ENCODE results near the gene ZAP70.

ZAP70 gene

DNA sequence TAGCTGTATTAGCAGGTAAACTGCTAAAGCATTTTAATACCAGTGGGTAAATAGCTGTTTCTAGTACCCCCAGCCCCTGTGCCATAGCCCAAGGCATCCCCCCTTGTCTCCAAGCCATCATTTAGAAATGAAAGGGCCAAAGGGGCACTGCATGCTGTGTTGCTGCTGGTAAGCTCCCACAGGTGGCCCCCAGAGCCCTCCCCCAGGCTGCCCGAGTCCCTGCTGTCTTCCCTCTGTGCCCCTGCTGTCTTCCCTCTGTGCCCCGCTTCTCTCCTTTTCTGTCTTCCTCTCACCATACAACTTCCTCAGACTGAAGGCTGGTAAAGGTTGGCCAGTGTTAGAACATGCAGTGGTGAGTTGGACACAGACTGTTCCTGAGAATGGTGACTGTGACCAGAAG lies 42.1 kb downstream of the ZAP70 start:
- DNase-seq, result no peak

DNA sequence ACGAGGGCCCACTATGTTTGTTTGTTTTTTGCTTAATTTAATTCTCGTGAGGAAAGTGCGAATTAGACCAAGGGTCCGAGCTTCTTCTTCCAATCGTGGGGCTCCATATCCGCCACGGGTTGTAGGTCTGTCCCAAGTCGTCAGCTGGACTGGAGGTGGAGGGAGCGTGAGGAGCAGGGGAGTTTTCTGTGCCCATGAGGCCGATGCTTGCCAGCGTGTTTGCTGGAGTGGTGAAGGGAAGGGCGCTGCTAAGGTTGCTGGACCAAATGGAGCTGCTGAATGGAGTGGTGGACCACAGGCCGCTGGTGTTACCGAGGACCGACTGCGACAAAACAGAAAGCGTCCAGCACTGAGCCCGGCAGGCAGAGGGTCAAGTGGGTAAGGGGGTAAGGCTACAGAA lies 43.7 kb downstream of the ZAP70 start:
- DNase-seq, result no peak

DNA sequence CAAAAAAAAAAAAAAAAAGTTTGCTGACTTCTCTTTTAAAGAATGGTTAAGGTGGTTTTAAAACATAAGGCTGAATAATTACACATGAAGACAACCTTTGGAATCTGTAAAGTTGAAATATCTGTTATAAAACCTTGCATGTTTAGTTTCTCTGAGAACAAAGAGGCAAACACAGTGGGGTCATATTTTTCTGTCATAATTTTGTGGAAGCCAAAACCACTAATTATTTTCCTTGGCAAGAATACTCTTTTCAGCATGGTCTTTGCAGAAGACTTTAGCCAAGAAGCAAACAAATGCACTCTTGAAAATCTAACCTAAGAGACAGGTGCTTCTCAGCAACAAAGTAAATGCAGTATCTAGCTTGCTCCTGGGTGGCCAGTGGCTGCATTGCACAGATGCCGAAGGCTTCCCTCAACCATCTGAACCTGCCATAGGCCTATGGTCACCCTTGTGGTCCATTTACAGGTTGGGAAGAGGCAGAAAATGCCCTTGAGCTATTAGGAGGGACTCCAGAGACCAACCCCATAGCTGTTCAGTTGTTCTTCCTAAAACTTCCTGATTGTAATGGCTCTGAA lies 44.8 kb downstream of the ZAP70 start:
- DNase-seq, result no peak

DNA sequence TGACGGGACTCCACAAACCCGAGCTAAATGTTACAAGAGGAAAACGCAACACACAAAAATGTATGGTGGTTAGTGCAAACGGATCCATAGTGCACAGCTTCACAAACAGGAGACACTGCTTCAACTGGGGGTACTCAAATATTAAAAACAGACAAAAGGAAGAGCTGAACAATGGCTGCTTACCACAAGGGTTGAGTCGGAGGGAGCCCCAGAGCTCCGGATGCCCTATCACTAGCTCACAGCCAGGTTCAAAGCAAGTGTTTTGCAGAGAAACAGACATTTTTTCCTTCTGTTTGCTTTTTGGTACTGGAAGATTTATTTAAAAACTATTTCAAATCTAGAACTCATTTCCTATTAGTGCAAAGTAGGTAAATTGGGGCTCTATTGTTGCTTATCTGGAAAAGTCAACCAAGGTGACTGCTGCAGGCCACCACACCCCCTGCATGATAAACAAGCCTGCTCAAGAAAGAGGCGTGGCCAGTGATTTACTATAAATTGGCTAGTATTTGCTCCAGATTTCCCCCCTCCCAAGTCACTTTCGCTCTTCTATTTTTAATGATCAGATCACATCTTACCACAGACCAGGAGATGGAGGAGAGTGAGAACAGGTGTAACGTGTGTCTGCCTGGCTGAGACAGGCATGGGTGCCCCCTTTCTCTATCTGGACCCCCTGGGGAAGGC lies 46.5 kb downstream of the ZAP70 start:
- no peak for DNase-seq

DNA sequence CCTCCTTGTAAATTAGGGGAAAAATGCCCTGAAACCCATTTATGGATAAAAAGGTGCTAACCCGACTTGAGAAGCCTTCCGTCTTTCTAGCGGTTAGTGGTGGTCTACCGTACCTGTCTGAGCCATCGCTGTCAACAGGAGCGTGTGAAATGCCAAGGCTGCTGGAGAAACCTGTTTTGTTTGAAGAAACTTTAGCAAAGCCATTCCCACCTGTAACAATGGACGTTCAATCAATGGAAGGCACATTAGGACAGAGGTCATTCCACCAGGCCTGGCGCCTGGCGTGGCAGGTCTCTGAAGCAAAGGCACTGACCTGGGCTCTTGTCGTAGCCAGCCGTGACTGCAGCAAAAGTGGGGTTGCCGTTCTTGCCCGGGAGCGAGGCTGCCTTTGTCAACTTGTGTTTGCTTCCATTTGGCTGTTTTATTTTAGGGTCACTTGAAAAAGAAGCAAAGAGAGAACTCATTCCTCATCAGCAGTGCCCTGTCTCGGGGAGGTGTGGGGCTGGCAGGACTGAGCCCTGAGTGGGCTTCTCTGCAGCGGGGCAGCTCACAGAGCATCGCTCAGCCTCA lies 47.2 kb downstream of the ZAP70 start:
- no peak for DNase-seq

DNA sequence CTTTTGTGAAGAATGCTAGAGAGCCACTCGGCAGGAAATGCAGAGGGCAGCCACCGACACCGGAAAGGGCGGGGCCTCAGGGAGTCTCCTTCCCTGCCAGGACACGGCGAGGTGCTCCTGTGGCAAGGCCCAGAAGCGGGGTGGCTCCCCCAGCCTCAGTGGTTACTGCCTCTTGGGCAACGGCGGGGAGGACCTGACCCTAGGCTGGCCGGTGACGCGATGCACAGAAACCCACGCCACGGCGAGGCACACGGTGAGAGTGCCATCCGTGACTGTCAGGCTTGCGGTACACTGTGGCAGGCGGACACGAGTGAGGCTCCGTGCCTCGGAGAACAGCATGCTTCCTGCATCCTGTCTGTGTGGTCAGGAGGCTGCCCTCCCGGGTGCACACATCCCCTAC lies 47.8 kb downstream of the ZAP70 start:
- DNase-seq, result no peak

DNA sequence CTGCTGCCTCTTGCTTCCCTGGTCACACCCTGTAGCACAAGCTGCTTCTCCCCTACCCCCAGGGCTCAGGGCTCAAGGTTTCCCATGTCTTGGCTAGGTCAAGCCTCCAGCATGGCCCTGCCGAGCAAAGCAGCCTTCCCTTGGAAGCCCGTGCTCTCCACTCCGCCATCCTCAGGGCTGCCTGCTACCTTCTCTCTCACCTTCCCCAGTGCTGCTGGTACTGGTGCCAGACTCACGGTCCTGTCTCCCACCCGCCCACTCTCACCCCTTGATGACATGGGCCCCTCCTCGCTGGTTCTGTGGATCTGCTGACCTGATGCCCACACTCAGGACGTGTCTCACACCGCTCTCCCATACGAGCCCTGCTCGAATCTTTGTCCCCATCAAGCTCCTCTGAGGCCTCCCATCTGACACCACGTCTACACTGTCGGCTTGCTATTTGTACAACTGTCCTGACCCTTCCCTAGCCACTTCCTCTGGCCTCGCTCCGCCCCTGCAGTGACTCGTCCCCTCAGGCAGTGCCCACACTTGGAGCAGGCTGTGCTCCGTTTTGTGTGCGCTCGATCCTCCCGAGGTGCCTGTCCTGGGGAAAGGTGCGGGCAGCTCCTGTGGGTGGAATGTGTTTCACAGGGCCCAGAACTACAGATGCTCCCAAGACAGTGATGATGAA lies 49.9 kb downstream of the ZAP70 start:
- DNase-seq, result no peak

DNA sequence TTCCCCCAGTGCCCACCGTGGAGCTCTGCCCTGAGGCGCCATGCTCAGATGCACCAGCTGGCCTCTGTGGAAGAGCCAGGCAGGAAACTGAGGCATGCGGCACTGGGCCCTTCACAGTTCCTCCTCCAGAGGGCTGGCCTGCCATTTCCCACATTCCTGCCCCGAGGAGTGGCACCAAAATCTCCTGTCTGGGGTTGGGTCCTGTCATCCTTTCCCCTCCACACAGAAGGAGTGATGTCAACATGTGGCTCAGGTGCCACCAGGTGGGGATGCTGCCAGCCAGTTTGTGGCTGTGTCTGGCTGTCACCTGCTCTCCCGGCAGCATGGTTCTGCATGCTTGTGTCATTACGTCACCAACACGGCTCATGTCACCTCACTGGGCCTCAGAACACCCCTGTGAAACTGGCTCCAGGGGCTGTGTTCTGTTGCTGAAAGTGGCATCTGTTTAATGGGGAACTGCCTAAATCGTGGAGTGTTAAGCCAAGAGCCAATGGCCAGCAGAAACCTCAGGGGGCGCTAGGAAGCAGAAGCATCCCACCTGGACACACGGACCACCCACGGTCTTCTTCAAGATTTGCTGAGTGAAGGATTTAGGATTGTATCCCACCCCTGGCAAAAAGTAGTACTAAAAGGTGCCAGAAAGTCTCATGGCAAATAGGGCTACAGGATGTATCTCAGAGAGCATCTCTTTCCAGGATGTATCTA lies 51.3 kb downstream of the ZAP70 start:
- no peak for DNase-seq

DNA sequence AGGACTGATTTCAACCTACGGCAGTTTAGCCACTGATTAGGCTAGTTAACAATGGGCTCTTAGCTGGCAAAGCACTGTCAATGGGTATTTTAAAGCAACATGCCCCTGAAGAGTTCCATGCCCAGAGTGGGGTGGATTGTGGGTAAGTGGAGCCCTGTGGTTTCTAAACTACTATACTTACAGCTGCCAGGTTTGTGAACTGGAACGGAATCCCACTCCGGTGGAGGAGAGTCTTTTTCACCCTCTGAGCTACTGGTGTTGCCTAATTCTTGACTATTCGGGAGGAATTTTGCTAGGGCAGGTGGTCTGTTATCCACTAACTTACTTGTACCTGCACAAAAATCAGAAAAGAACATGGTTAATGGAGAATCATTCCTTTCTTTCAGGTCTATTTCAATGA lies 52.6 kb downstream of the ZAP70 start:
- no peak for DNase-seq

DNA sequence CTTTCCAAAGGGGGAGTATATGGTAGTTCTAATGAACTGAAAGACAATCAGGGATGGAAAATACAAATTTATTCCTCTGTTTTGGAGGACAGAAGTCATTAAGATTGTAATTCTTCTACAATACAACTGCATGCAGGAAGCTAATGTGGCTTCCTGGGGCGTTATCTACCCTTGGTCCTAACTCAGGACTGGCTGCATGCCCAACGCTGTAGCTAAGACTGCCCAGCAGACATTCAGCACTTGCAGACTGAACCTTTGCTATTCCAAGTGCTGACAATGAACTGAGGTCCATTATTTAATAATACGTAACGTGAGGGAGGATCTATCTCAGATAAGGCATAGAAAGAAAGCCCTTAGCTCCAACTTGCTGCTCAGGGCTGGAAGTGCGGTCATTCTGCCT lies 53.2 kb downstream of the ZAP70 start:
- DNase-seq, result no peak

DNA sequence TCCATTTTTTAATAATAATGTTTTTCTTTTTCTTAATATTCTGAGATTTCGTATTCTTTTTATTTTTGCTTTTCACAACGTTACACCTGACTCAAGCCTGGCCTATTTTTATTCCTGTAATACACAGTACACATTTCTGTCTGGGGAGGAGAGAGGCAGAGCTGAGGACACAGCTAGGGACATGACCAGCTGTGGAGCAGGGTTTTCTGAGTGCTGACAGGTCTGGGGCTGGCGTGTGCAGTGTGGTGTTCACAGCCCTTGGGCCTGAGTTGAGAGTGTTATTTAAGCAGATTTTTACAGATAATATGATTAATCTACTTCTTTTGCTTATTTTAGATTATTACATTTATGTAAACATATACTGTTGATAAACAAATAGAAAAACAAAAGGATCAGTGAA lies 55.9 kb downstream of the ZAP70 start:
- no peak for DNase-seq

DNA sequence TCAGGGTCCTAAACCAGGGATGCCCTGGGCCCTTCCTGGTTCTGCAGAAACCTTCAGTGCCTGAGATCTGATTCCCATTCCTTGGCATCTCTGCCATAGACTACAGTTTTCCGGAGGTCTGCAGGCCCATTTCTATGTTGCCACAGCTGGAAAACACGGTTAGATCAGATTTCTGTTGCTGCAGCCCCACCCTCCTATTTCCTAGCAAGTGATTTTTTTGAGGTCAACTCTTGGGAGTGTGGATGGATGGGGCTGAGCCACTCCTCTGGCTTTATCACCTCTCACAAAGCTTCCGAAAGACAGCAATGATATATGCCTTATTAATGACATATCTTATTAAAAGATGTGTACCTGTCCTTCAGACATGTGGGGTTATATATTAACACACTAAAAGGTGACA lies 56.3 kb downstream of the ZAP70 start:
- no peak for DNase-seq

DNA sequence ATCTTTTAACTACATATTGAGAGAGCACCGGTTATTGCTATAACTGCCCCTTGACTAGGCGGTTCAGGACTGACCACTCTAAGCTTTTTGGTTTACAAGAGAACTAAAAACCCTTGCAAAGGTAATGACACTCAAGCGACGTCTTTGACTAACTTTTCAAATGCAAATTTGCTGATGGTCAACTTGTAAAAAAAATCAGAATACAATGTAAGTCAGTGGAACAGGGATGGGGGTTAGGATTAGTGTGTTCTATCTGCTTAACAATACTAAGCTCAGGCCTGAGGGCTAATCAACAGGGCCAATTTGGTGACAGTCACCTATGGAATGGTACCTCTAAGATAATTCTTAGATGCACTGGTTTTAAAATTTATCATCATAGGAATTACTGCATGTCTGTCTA lies 57.1 kb downstream of the ZAP70 start:
- DNase-seq, result no peak

DNA sequence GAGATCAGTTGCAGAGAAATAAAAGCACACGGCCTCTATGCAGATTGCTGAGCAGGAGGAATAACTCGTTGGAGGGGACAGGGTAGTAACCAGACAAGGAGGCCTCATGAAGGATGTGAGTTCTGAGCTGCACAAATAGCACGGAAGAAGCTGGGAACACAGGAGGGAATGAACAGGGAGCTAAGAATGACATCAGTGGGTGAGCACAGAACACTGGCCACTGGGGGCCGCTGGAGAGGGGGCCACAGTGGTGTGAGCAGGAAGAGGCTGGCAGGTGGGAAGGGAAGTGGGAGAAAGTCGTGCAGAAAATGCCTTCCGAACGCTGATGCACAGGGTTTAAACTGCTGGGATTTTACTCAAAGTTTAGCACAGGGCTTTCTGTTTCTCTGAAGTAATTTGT lies 61.0 kb downstream of the ZAP70 start:
- DNase-seq, result peak; percentile 3

DNA sequence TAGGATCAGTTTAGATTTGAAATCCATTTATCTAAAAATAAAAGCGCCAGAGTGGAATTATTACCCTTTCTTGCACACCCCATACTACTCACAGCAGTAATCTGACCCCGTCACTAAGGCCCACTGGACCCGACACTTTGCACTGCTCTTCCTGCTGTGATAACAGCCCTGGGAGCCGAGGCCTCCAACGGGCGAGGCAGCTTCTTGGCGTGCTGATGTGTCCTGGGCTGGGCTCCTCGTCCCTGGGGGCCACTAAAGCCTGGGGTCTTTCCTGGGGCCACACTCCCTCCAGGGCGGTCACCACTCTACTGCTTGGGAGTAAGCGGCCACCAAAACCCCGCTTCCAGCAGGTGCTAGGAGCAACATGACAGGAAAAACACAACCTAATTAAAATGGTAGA lies 61.7 kb downstream of the ZAP70 start:
- no peak for DNase-seq

DNA sequence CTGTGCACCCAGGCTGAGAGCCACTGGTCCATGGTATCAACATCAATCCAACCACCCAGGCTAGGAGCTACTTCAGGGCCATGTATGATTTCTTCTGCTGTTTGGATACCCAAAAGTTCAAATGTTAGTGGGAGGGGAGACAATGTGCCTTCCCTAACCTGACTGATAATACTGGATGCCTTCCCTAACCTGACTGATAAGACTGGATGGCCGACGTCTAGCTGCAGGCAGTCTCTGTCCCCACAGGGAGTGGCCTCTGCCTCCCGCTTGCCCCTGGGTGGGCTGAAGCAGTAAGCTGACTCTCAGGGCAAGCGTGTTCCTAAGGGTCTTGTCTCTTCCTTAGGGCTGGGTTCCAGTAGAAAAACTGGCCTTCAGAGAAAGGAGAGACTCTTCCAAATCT lies 65.8 kb downstream of the ZAP70 start:
- no peak for DNase-seq

DNA sequence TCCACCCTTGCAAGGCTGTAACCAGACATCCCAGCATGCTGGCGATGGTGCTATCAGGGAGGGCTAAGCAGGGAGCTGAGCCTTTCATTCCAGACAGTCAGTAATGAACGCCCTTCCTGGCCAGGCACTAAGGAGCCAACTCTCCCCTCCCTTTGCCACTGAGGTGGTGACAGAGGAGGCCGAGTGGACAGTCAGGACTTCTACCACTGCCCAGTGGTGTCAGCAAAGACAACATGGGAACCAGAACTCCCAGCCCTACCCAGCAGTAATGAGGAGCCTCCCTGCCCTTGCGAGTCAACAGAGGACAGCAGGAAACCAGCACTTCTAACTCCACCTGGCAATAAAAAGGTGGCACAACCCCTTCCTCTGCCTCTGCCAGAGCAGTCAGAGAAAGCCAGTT lies 68.6 kb downstream of the ZAP70 start:
- no peak for DNase-seq

DNA sequence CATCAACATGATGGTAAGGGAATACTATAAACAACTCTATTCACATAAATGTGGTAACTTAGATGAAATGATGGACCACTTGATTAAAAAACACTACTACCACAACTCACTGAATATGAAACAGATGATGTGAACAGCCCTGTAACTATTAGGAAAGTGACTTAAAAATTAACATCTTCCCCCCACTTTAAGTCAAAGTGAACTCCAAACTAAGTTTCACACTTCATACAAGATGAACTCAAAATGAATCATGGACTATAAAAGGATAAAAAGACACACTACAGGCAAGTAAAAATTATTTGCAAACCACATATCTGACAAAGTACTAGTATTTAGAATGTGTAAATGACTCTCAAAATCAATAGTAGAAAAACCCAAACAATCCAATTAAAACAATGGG lies 71.6 kb downstream of the ZAP70 start:
- no peak for DNase-seq

DNA sequence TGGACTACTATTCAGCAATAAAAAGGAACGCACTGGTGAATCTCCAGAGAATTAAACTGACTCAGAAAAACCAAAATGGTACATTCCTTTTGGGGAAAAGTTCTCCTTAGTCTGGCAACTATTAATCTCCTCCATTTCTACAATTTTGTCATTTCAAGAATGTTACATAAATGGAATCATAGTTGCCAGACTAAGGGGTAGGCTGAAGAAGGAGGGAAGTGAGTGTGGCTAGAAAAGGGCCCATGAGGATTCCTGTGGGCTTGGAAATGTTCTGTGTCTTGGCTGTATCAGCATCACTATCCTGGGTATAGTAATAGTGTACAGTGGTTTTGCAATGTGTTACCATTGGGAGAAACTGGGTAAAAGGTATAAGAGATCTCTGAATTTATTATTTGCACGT lies 72.4 kb downstream of the ZAP70 start:
- peak; percentile 6 for DNase-seq

DNA sequence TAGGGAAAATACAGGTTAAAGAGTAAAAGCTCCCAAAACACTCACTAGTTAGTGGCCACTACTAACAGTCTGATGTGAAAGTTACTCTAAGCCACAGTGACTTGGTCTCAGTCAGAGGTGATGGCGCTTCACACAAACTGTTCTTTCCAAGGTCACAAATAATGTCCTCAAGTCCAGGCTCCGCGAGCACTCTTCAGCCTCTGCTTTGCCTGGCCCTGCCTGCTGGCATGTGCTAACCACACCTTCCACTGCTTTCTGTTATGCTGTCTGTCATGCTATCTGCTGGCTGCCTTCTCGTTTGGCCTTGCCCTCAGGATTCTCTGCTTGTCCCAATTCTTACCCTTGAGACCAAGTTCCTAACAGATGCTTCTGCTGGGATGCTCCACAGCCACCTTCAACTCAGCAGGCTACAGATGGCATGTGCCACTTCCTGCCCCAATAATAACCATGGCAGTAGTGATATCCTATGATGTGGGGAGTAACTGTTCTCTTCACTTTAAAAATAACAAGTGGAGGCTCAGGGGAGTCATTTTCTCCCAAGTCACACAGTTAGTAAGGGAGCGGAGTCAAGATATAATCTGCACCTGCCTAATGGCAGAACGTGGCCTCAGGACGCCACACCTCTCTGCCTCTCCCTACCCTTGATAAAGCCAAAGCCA lies 75.7 kb downstream of the ZAP70 start:
- no peak for DNase-seq
